HG03095 (cell line): ENCODE data around the gene CFAP65.

ENCODE experiments used
- ATAC-seq: cut with Tn5 transposase; IDR thresholded peaks from one replicate; pipeline ENCODE4 v1.9.1; 2021; ENCODE audit warnings: moderate library complexity; ENCODE audit not compliant: unreplicated experiment

Gene CFAP65

GRCh38 chr2:219034823-219035222, 6.5 kb downstream of the CFAP65 start:
- ATAC-seq: no peak

GRCh38 chr2:219032051-219032745, 9.1 kb downstream of the CFAP65 start:
- no peak for ATAC-seq

- ATAC-seq: no peak
Observed at GRCh38 chr2:219031005-219031738, 10.1 kb downstream of the CFAP65 start.

- ATAC-seq: no peak
Observed at GRCh38 chr2:219030177-219030940, 11.0 kb downstream of the CFAP65 start.

GRCh38 chr2:219029829-219030165, 11.5 kb downstream of the CFAP65 start:
- ATAC-seq: no peak

GRCh38 chr2:219028996-219029828, 12.1 kb downstream of the CFAP65 start:
- no peak for ATAC-seq

GRCh38 chr2:219028141-219028540, 13.2 kb downstream of the CFAP65 start:
- ATAC-seq: no peak

- ATAC-seq: no peak
Observed at GRCh38 chr2:219027511-219028055, 13.7 kb downstream of the CFAP65 start.

GRCh38 chr2:219026946-219027345, 14.4 kb downstream of the CFAP65 start:
- no peak for ATAC-seq

- ATAC-seq: no peak
Observed at GRCh38 chr2:219025637-219026585, 15.4 kb downstream of the CFAP65 start.

- no peak for ATAC-seq
Observed at GRCh38 chr2:219024059-219024458, 17.3 kb downstream of the CFAP65 start.

GRCh38 chr2:219023045-219023605, 18.2 kb downstream of the CFAP65 start:
- no peak for ATAC-seq

- no peak for ATAC-seq
Observed at GRCh38 chr2:219022616-219023015, 18.7 kb downstream of the CFAP65 start.

- no peak for ATAC-seq
Observed at GRCh38 chr2:219022041-219022440, 19.3 kb downstream of the CFAP65 start.

- ATAC-seq: no peak
Observed at GRCh38 chr2:219021591-219021990, 19.7 kb downstream of the CFAP65 start.

GRCh38 chr2:219020604-219021365, 20.5 kb downstream of the CFAP65 start:
- ATAC-seq: no peak

GRCh38 chr2:219019436-219019835, 21.9 kb downstream of the CFAP65 start:
- ATAC-seq: no peak

GRCh38 chr2:219018726-219019125, 22.6 kb downstream of the CFAP65 start:
- no peak for ATAC-seq

- no peak for ATAC-seq
Observed at GRCh38 chr2:219018286-219018685, 23.0 kb downstream of the CFAP65 start.
